ENCODE results near the gene AUTS2. TPM values are rescaled to one million over a fixed set of nuclear protein-coding genes. Genes with fewer than 3 reads are reported as not detected.

Gene AUTS2
- total and polyA plus RNA-seq, 2 of the 8 experiments (the other 6 are each of a cell fraction or from before 2014, with no cell fraction given): 25.9 to 101 TPM

DNA sequence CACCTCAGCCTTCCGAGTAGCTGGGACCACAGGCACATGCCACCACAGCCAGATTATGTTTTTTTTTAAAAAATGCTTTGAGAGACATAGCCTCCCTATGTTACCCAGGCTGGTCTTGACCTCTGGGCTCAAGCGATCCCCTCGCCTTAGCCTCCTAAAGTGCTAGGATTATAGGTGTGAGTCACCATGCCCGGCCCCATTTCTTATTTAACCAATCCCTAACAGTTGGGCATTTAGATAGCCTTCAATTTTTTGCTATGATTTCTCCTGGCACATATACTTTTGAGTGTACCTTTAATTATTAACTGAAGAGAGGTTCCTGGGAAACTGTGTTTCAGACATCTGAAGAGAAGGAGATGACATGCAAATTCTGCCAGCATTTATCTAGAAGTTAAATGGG is 22.6 kb upstream of the AUTS2 start:
- Histone ChIP-seq H4K91ac (replicated peaks; ENCODE audit: insufficient read length, low read length) (no peak overlapping the region), H3K23ac (ENCODE audit: insufficient read length) (no peak overlapping the region), H3K79me2 (ENCODE audit: control insufficient read depth in 1 of 2, insufficient read depth in 2 of 2, low read length in 2 of 2) (no peaks in the 10 kb centered on the region), H3K79me1 (ENCODE audit: low read depth, low read length) (no peaks in the 10 kb centered on the region), H3K9me3 (ENCODE audit: insufficient read depth in 2 of 2, low read depth in 1 of 2, low read length in 1 of 2) (no peaks in the 10 kb centered on the region), H4K8ac (ENCODE audit: extremely low read depth, insufficient read depth, low read length) (no peak overlapping the region), H3K27me3 (replicated peaks in 1 of 4; ENCODE audit: control insufficient read depth in 3 of 4, extremely low read depth in 1 of 4, insufficient read depth in 3 of 4, low read length in 3 of 4) (no peaks in the 10 kb centered on the region), H3K4me2 (ENCODE audit: insufficient read depth in 1 of 2, low read depth in 2 of 2, low read length in 2 of 2) (no peak overlapping the region), H2AFZ (ENCODE audit: low read length) (no peak overlapping the region), H3K9ac (replicated peaks in 1 of 4; ENCODE audit: extremely low read depth in 1 of 4, low read depth in 3 of 4, low read length in 3 of 4) (no peak overlapping the region), H3K18ac (ENCODE audit: extremely low read depth, low read length) (no peak overlapping the region), H3K56ac (replicated peaks; ENCODE audit: insufficient read length, low read depth, low read length) (no peak overlapping the region), H2BK12ac (ENCODE audit: low read depth, low read length) (no peak overlapping the region), H2AK5ac (ENCODE audit: low read depth, low read length) (no peak overlapping the region), H3K4ac (replicated peaks; ENCODE audit: insufficient read length, low read depth, low read length) (no peak overlapping the region), H3K27ac (ENCODE audit: low read depth, low read length) (no peak overlapping the region), H2BK20ac (ENCODE audit: low read length) (no peak overlapping the region), H3K23me2 (ENCODE audit: low read depth, low read length) (no peaks in the 10 kb centered on the region), H2BK120ac (replicated peaks; ENCODE audit: low read depth, low read length) (no peak overlapping the region), H3K14ac (ENCODE audit: insufficient read length) (no peak overlapping the region), H3K36me3 (ENCODE audit: control insufficient read depth in 2 of 4, insufficient read depth in 4 of 4, low read length in 3 of 4) (no peaks in the 10 kb centered on the region), H2BK5ac (ENCODE audit: low read depth, low read length) (no peak overlapping the region), H3K4me1 (replicated peaks in 1 of 4; ENCODE audit: control insufficient read depth in 3 of 4, insufficient read depth in 4 of 4, low read length in 3 of 4) (no peaks in the 10 kb centered on the region), H2BK15ac (ENCODE audit: low read length) (no peak overlapping the region), H4K20me1 (replicated peaks in 1 of 2; ENCODE audit: control insufficient read depth in 1 of 2, insufficient read depth in 2 of 2, low read length in 2 of 2) (no peaks in the 10 kb centered on the region), H4K5ac (ENCODE audit: insufficient read length, low read depth, low read length) (no peak overlapping the region), H3K4me3 (ENCODE audit: extremely low read depth in 1 of 4, insufficient read depth in 2 of 4, low read depth in 3 of 4, low read length in 4 of 4) (no peak overlapping the region)
- ChIA-PET POLR2A (ENCODE audit: partially characterized antibody) (interaction anchor here (0.6 kb wide), 1 partner anchor 309 kb away, joined by 3 read pairs; no protein-coding TSS in a partner anchor), CTCF (ENCODE audit: partially characterized antibody) (interaction anchor here (0.6 kb wide), 2 partner anchors 8 to 70 kb away, joined by 4 to 6 read pairs; no protein-coding TSS in a partner anchor)
- DNase-seq (ENCODE audit: low read depth in 1 of 2, low spot score in 2 of 2): peak in 1 of 2 experiments; percentile 22
- WGBS, 2 experiments (ENCODE audit: extremely low coverage in 1 of 2, insufficient coverage in 1 of 2, insufficient read length in 1 of 2, insufficient replicate concordance in 2 of 2, low coverage in 1 of 2, low lambda C conversion rate in 2 of 2, missing lambda C conversion rate in 1 of 2): 96% methylated on average over 4 of the region's 4 CpGs; no CpG with 5 or more reads in 1 of the 2 experiments
- TF ChIP-seq, protein P1, sequence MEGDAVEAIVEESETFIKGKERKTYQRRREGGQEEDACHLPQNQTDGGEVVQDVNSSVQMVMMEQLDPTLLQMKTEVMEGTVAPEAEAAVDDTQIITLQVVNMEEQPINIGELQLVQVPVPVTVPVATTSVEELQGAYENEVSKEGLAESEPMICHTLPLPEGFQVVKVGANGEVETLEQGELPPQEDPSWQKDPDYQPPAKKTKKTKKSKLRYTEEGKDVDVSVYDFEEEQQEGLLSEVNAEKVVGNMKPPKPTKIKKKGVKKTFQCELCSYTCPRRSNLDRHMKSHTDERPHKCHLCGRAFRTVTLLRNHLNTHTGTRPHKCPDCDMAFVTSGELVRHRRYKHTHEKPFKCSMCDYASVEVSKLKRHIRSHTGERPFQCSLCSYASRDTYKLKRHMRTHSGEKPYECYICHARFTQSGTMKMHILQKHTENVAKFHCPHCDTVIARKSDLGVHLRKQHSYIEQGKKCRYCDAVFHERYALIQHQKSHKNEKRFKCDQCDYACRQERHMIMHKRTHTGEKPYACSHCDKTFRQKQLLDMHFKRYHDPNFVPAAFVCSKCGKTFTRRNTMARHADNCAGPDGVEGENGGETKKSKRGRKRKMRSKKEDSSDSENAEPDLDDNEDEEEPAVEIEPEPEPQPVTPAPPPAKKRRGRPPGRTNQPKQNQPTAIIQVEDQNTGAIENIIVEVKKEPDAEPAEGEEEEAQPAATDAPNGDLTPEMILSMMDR (IDR thresholded peaks at IDR 0.05; ENCODE audit: control extremely low read depth in 1 of 3, insufficient read depth in 1 of 3, low read depth in 1 of 3, low read length in 3 of 3): no peak
- TF ChIP-seq TBP (IDR thresholded peaks at IDR 0.05; ENCODE audit: low read depth, low read length): no peak
- no peak for FAIRE-seq
